ENCODE measurements around the gene VPS51. TPM values are rescaled to one million over a fixed set of nuclear protein-coding genes. Genes with fewer than 3 reads are reported as not detected.
A peak's percentile ranks its signal among the peaks of the same experiment; 100 is the strongest.

The VPS51 gene
- total and polyA plus RNA-seq, 9 of the 15 experiments (the other 6 are each of a cell fraction or from before 2014, with no cell fraction given): 1.8 to 143 (median 46.8) TPM

GRCh38 chr11:65063532-65063931 lies 32.5 kb upstream of the VPS51 start:
- CTCF ChIA-PET (ENCODE audit: low intra/inter-chr PET ratio): no interaction called here
- no TSS peak for BruUV-seq (replicated peaks)
- peaks cover 22 to 36% of the 10 kb centered on the region in 2 experiments for H3K4me1 ChIP-seq (replicated peaks in 1 of 2; ENCODE audit: control insufficient read depth in 2 of 2, insufficient read depth in 2 of 2, low read length in 2 of 2)

More at GRCh38 chr11:65063532-65063931, 32.5 kb upstream of the VPS51 start:
- Histone ChIP-seq H3K9me3 (replicated peaks; ENCODE audit: control insufficient read depth, insufficient read depth, low read depth, low read length) (no peaks in the 10 kb centered on the region), H4K20me1 (replicated peaks; ENCODE audit: control insufficient read depth, insufficient read depth, low read length) (no peaks in the 10 kb centered on the region), H3K27me3 (ENCODE audit: control insufficient read depth in 2 of 2, insufficient read depth in 2 of 2, low read length in 2 of 2) (no peaks in the 10 kb centered on the region), H3K9ac (ENCODE audit: insufficient read depth in 1 of 2, low read depth in 2 of 2, low read length in 2 of 2) (no peak overlapping the region; a peak in 1 of 4 replicates), H3K9me1 (ENCODE audit: control insufficient read depth, insufficient read depth, low read length) (peaks cover 2% of the 10 kb centered on the region), H3K36me3 (ENCODE audit: control insufficient read depth, insufficient read depth, low read length) (no peaks in the 10 kb centered on the region), H3K4me2 (ENCODE audit: insufficient read depth, low read length) (no peak overlapping the region), H2AFZ (ENCODE audit: low read depth, low read length) (no peak overlapping the region), H3K4me3 (no peak overlapping the region), H3K27ac (ENCODE audit: extremely low read depth, low read depth, low read length) (no peak overlapping the region), H3K79me2 (ENCODE audit: control insufficient read depth, insufficient read depth, low read length) (no peaks in the 10 kb centered on the region)
- DNase-seq (ENCODE audit: extremely low read depth in 1 of 4, low spot score in 3 of 4) (no peak), FAIRE-seq (no peak), ATAC-seq (no peak)
- POLR2A ChIA-PET: interaction anchor here (0.6 to 3.2 kb wide), 6 partner anchors 12 to 118 kb away, joined by 3 to 18 read pairs (median 4); partner anchors contain the start of gene SAC3D1
- WGBS (ENCODE audit: insufficient coverage, low coverage, missing lambda C conversion rate): 33% methylated on average over 2 of the region's 3 CpGs
- intact Hi-C loops (cut with micrococcal nuclease) (loop anchor here (5.0 kb wide), 1 partner anchor 51 kb away; the partner anchor contains the start of gene ARL2), in situ Hi-C loops (cut with MboI) (no loop called here)
- TF ChIP-seq HES1 (IDR thresholded peaks at IDR 0.05; ENCODE audit: low read depth): no peak
- TF ChIP-seq ELF4 (CRISPR knock-in tag; IDR thresholded peaks at IDR 0.05): no peak
- peak; percentile 24 for TF ChIP-seq PRDM10 (IDR thresholded peaks at IDR 0.05; ENCODE audit: partially characterized antibody)
- no peak for TF ChIP-seq NCOA6 (IDR thresholded peaks at IDR 0.05)

Measured in K562 (cell line).